Globus pallidus (tissue), 1 donor: ENCODE measurements around the gene POU2AF1.
A peak's percentile ranks its signal among the peaks of the same experiment; 100 is the strongest.
"Not testable (repeated sequence)": the region's sequence is repeated elsewhere in the genome, so short reads cannot be mapped to it uniquely, and the experiment has no call there.

Source experiments
- DNase-seq: peaks from one replicate; pipeline ENCODE4 v3.0.0-alpha.2; 2015; ENCODE audit warnings: low spot score

POU2AF1 gene

GRCh38 chr11:111408789-111409727 lies 30.0 kb upstream of the POU2AF1 start:
- DNase-seq: no peak

- DNase-seq: no peak
Measured at GRCh38 chr11:111407652-111408051, 28.6 kb upstream of the POU2AF1 start.

- no peak for DNase-seq
Measured at GRCh38 chr11:111406589-111406988, 27.5 kb upstream of the POU2AF1 start.

GRCh38 chr11:111406091-111406490 lies 27.0 kb upstream of the POU2AF1 start:
- DNase-seq: no peak

DNA sequence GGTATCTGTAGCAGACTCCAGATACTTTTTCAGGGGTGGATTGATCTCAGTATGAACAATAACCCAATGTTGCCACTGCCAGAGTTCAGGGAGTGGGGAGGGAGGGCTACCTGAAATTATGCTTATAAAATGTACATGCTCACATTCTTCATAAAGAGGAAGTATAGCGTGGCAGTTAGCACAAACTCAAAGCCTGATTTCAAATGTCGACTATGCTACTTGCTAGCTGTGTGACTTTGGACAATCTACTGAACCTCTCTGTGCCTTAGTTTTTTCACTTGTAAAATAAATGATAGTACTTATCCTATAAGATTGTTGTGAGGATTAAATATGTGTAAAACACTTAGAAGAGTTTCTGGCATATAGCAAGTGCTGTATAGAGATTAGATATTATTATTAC lies 26.5 kb upstream of the POU2AF1 start:
- DNase-seq: no peak

- no peak for DNase-seq
Measured at GRCh38 chr11:111403051-111403726, 24.1 kb upstream of the POU2AF1 start.

DNA sequence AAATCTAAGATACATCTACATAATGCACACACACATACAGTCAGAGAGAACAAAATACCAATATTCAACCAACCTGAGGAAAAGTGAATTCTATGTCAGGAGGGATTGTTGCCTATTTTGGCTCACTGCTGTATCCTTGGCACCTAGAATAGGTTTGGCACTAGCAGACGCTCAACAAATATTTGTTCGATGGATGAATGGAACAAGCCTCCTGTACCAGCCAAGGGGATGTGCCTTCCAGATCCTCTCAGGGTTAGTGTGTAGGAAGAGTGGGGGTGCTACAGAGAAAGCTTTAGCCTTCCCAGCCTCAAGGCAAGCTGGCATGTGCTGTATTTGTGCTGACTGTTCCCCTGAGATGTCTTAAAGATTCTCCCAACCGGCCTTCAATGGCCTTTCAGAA lies 23.3 kb upstream of the POU2AF1 start:
- no peak for DNase-seq

GRCh38 chr11:111401957-111402356 lies 22.9 kb upstream of the POU2AF1 start:
- DNase-seq: not testable (repeated sequence)

- DNase-seq: no peak
Measured at GRCh38 chr11:111400595-111400994, 21.5 kb upstream of the POU2AF1 start.

DNA sequence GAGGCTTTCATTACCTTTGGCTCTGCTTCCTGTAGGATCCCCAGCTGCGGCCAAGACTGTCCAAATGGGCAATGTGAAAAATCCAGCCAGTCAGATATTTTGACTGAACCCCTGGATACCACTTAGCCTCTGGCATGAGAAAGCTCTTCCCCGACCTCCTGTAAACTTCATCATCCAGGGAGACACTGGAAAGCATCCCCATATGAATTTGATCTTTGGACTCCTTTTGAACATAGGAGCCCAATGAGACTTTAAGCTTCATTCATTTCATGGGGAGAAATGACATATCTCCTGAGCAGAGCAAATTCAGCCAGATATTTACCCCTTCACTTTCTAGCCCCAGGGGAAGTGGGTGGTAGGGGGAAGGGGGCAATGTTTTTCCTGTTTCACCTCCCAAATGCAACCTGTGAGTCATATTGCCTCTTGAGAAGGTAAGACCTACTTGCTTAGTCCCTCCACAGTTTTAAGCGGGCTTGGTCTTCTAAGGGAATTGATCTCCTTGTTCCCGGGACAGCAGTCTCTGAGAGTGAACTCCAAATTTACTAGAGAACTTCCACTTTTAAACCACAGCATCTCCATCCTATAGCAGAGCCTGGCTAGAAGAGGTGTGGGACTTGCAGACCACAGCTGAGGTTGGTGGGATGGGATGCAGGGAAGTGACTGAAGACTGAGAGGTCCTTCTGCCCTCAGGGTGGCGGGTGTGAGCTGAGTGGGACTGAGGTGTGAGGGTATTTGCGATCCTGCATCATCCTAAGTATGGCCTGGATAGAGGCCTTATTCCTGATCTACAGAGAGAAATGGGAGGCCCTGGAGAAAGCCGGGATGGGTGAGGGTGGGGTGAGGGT lies 20.3 kb upstream of the POU2AF1 start:
- DNase-seq: no peak

- no peak for DNase-seq
Measured at GRCh38 chr11:111397034-111397433, 18.0 kb upstream of the POU2AF1 start.

GRCh38 chr11:111395749-111396148 lies 16.7 kb upstream of the POU2AF1 start:
- DNase-seq: no peak

DNA sequence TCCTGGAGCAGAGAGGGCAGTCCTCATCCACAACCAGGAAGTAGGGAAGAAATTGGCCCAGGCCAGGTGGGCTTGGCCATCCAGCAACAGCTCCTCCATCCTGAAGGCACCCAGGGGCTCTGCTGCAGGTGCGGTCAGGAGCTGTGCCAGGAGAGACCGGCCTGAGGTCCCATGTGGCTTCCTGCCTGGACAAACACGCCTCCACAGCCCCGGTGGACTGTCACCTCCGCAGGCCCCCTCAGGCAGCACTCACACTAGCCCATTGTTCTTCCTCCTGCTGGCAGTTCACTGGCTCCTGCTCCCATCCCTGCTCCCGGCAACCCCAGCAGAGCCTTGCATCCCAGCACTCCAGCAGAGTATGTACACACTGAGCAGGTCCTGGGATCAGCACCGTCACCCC lies 16.0 kb upstream of the POU2AF1 start:
- no peak for DNase-seq

- DNase-seq: not testable (repeated sequence)
Measured at GRCh38 chr11:111394147-111394546, 15.1 kb upstream of the POU2AF1 start.

DNA sequence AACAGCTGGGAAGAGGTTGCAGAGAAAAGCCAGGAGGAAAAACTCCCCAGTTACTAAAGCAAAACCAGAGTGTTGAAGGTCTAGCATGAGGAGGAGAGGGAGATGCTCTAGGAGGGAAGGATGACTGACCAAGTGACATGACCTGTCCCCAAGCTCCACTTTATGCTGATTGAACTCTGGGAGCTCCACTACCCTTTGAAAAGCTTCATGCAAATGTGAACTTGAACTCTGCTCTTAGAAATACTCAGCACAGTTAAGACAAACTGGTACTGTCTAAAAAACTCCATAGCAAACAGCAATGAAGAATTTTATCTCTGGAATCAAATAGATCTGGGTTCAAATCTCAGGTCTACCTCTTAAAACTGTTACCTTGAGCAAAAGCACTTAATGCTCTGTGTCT lies 14.5 kb upstream of the POU2AF1 start:
- DNase-seq: no peak

- DNase-seq: no peak
Measured at GRCh38 chr11:111393096-111393495, 14.0 kb upstream of the POU2AF1 start.

DNA sequence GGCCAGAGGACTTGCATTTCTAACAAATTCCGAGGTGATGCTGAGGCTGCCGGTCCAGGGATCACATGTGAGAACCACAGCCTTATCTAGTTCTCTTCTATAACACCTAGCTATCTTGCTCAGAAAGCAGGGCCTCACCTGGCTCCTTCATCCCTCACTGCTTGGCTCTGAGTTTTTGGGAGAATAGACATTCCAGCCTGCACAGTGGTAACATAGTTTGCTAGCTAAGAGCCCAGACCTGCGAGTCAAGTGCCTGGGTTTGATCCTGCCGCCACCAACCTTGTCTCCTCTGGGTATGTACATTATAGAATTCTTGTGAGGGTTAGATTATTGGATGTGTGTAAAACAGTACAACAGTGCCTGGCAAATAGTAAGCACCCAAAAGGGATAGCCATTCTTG lies 13.5 kb upstream of the POU2AF1 start:
- no peak for DNase-seq

GRCh38 chr11:111391328-111392124 lies 12.5 kb upstream of the POU2AF1 start:
- DNase-seq: no peak

DNA sequence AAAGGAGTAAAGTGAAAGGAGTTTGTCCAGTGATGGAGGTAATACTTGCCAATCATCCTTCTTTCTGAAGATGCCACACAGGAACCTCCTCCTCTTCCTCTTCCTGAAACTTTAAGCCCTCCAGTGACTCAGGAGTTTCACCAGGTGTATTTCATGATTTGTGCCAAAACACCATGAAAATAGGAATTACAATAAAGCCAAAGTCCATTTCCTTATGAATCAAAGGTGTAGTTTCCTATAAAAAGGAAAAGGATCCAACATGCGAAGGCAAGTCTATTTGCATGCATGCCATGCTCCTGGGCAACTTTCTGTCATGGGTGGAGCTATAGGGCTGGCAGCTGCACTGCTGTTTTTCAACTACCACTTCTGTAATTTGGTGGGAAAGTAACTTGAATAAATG lies 9.8 kb upstream of the POU2AF1 start:
- DNase-seq: no peak

- no peak for DNase-seq
Measured at GRCh38 chr11:111388420-111388819, 9.3 kb upstream of the POU2AF1 start.

- peak; percentile 59 for DNase-seq
Measured at GRCh38 chr11:111387363-111387762, 8.3 kb upstream of the POU2AF1 start.
